ENCODE results near the gene RAB39A.
A peak's percentile ranks its signal among the peaks of the same experiment; 100 is the strongest.

Gene RAB39A

GRCh38 chr11:107963091-107963490, 34.8 kb downstream of the RAB39A start:
- DNase-seq, result no peak

DNA sequence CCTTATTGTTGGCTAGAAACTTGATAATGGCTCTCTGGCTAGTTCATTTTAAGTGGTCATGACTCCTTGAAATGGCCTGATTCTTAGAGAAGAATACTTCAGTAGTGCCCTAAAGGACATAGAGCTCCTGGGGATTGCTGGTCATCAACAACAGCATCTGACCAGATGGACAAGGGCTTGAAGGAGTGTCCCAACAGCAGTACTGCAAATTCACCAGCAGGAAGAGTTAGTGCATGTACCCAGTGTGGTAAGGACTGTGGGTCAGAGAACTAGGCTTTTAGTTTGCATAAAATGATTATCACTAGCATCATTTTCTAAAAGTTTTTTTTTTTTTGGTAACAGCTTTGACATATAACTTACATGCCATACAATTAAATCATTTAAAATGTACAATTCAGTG, 41.0 kb downstream of the RAB39A start:
- no peak for DNase-seq

- DNase-seq, result no peak
Measured at GRCh38 chr11:107970049-107970448, 41.8 kb downstream of the RAB39A start.

GRCh38 chr11:107973641-107974040, 45.4 kb downstream of the RAB39A start:
- no peak for DNase-seq

DNA sequence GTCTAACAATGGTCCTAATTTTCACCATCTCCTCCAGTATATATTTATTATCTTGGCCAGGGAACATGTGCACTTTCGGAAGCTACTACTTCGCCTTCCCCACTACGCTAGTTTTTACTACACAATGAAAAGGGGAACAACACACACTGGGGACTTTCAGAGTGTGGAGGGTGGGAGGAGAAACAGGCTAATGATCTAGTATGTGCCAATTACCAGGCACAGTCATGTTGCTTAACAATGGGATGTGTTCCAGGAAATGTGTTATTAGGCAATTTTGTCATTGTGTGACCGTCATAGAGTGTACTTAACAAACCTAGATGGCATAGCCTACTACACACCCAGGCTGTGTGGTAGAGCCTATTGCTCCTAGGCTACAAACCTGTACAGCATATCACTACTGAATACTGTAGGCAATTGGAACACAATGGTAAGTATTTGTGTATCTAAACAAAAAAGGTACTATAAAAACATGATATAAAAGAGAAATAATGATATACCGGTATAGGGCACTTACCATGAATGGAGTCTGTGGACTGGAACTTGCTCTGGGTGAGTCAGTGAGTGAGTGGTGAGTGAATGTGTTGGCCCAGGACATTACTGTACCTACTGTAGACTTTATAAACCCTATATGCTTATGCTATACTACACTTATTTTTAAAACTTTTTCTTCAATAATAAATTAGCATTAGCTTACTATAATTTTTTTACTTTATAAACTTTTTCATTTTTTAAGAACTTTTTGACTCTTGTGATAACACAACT, 60.3 kb downstream of the RAB39A start:
- DNase-seq, result no peak

GRCh38 chr11:107991868-107992414, 63.7 kb downstream of the RAB39A start:
- no peak for DNase-seq

GRCh38 chr11:107996006-107996776, 67.9 kb downstream of the RAB39A start:
- no peak for DNase-seq

GRCh38 chr11:107998761-107999160, 70.5 kb downstream of the RAB39A start:
- DNase-seq, result no peak

- DNase-seq, result no peak
Measured at GRCh38 chr11:107999759-108000455, 71.7 kb downstream of the RAB39A start.

- no peak for DNase-seq
Measured at GRCh38 chr11:108002476-108002875, 74.2 kb downstream of the RAB39A start.

DNA sequence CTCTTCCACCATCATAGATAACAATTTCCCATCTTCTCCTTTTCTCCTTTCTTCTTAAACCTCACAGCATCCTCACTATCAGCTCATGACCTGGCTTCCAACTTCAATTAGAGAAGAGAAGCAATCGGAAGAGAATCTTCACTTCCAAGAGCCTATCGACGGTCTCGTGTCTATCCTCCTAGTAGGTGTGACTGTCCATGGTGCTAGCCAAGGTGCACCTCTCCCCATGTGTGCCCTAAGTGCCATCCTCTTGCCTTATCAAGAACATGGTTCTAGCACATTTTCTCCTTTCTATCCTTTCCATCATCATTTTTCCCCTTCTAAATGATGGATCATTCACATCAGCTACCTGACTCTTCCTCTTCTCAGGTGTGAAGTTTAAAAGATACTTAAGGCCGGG, 75.4 kb downstream of the RAB39A start:
- no peak for DNase-seq

DNA sequence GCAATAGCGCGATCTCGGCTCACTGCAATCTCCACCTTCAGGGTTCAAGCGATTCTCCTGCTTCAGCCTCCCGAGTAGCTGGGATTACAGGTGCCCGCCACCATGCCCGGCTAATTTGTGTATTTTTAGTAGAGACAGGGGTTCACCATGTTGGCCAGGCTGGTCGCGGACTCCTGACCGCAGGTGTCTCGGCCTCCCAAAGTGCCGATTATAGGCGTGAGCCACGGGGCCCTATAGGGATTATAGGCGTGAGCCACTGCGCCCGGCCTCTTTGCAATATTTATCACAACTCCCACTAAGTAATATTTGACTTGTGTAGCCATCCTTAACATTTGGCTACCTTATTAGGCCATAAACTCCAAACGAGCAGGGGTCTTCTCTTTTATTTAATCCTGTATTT, 79.6 kb downstream of the RAB39A start:
- DNase-seq, result no peak

DNA sequence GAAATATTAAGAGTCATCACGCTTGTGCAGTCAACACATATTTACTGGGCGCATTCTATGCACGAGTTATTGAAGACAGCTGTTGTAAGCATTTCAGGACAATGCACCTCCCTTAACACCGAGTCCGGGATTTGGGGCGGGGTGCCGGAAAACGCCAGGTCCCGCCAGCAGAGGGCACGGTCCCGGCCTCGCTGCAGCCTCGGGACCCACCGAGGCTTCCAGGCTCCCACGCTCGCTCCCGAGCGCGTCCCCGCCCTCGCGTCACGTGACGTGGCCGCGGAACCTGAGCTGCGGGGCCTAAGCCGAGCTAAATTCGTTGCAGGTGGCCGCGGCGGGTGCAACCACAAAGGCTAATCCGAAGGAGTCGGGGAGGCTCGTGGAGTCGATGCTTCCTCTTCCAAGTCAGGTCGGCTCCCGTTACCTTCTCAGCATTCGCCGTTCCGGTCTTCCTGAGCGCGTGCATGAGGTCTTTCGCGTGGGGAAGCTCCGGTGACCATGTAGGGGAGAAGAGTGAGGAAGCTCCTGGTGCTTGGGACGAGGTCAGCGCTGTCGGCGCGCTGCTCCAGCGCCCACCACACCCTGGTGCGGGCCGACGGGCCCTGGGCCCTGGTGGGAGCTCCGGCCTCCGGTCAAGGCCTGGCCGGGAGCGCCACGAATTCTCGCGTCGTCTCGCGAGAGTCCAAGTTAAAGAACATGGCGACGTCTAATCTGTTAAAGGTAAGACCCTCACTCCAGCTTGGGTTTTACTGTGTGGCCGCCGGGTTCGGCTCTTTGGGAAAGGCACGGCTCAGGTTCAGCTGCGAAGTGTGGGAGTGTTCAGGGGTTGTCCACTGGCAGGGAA, 80.6 kb downstream of the RAB39A start, which contains the start of gene CUL5:
TSS of gene CUL5 (plus strand) at position 243 of the 841 bp plus-strand sequence. CDS start at position 694, 451 bp downstream.
- peak; percentile 99 for DNase-seq

DNA sequence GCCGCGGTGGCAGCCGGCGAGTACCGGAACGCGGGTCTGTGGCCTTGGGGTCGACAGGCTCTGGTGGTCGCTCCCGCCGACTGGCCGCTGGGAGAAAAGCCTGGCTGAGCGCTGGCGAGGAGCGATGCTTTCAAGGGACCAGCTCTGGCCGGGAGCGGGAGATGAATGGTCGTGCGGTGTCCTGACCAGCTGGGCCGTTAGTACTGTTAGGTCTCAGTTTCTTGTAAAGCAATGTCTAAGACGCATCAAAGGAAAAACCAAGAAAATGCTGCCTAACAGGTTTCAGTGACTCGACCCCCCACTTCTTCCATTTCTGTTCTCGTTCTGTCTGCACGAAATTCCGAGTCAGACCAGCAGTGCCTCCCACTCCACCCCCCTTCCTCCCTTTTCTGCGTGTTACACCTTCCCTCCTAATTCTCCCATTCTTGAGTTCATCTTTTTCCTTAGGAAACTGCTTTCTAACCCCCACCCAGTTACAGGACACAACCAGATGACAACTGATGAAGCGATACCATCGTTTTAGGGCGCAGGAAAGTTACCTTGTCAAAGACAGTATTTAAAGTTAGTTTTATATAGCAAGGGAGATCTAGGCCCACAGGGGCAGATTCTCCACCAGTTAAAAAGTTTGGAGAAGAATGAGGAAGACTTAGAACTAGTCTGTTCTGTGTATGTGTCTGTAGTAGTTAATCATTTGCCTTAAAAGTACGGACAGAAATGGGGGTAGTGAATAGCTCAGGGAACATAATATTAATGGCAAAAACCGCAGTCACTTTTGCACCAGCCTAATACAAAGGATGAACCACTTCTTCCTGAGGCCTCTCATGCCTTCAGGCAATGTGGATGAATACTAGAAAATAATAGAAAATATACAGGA, 81.5 kb downstream of the RAB39A start:
- DNase-seq, result no peak

GRCh38 chr11:108012139-108012725, 84.0 kb downstream of the RAB39A start:
- DNase-seq, result no peak

Data from retina (tissue), 1 donor.